Adipocyte (in vitro differentiated cells): ENCODE results near the gene SASH3.
A peak's percentile ranks its signal among the peaks of the same experiment; 100 is the strongest.

Source experiments
- DNase-seq: peaks from one replicate; pipeline ENCODE4 v3.0.0-alpha.2; 2015; ENCODE audit warnings: low read depth
- H3K27me3 ChIP-seq: replicated peaks from 2 replicates; pipeline ENCODE4 v1.7.0; 2013; ENCODE audit warnings: mild to moderate bottlenecking, low read length, moderate library complexity; ENCODE audit not compliant: control insufficient read depth, insufficient read depth
- H3K36me3 ChIP-seq: 2 replicates; pipeline ENCODE4 v1.7.0; 2013; ENCODE audit warnings: low read length, mild to moderate bottlenecking, moderate library complexity; ENCODE audit not compliant: control insufficient read depth, insufficient read depth, severe bottlenecking
- H3K4me1 ChIP-seq: 2 replicates; pipeline ENCODE4 v1.7.0; 2013; ENCODE audit warnings: mild to moderate bottlenecking, low read length, moderate library complexity; ENCODE audit not compliant: control insufficient read depth, insufficient read depth
- H3K4me3 ChIP-seq: 2 replicates; pipeline ENCODE4 v1.7.0; 2013; ENCODE audit warnings: mild to moderate bottlenecking, low read length, moderate library complexity
- H3K9ac ChIP-seq: 2 replicates; pipeline ENCODE4 v1.7.0; 2013; ENCODE audit warnings: mild to moderate bottlenecking, low read length, moderate library complexity
- H3K9me3 ChIP-seq: 2 replicates; pipeline ENCODE4 v1.7.0; 2013; ENCODE audit warnings: mild to moderate bottlenecking, low read length, moderate library complexity; ENCODE audit not compliant: control insufficient read depth

Gene SASH3

GRCh38 chrX:129825746-129826505 lies 46.2 kb downstream of the SASH3 start:
- no peaks in the 10 kb centered on the region for H3K27me3 ChIP-seq
- H3K4me3 ChIP-seq: no peak overlapping the region
- DNase-seq: no peak
- H3K36me3 ChIP-seq: peaks cover 22% of the 10 kb centered on the region
- peaks cover 9% of the 10 kb centered on the region for H3K4me1 ChIP-seq
- H3K9ac ChIP-seq: no peak overlapping the region
- H3K9me3 ChIP-seq: no peaks in the 10 kb centered on the region

- Histone ChIP-seq H3K4me1 (peaks cover 17% of the 10 kb centered on the region), H3K9me3 (no peaks in the 10 kb centered on the region), H3K36me3 (peaks cover 17% of the 10 kb centered on the region), H3K9ac (no peak overlapping the region), H3K4me3 (no peak overlapping the region), H3K27me3 (no peaks in the 10 kb centered on the region)
- no peak for DNase-seq
These were observed 50.7 kb downstream of the SASH3 start for GRCh38 chrX:129830494-129830893.

DNA sequence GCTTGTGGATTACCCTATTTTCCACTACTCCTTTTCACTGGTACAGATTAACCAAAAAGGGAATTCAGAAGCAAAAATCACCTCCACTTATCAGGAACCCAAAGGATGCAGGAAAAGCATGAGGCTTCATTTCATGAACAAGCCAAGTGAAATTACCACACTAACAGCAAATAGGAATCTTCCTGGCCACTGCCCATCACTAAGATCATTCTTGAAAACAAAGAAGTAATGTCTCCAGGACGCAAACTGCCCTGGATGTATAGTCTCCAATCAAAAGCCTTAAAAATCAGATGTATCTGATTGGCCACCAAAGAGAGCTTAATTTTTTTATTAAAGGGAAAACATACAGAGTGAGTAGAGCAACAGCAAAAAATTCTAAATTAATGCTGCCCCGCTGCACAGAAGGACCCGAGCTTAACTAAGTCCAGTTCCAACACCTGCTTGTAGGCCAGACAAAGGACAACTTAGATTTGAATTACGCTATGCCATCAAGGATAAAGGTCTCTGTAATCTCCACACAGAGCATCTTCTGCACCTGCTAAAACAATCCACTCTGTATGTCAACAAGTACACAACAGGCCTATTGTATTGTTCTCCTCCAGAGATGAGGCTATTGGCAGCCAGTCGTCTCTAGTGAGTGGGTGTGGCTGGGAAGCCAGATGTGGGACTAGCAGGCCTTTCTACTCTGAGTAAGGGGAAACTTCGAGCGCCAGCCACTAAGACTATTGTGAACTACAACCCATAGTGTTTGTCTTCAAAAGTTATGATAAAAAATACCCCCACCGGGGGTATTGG lies 51.5 kb downstream of the SASH3 start:
- peaks cover 14% of the 10 kb centered on the region for H3K36me3 ChIP-seq
- peaks cover 17% of the 10 kb centered on the region for H3K4me1 ChIP-seq
- no peak overlapping the region for H3K9ac ChIP-seq
- no peaks in the 10 kb centered on the region for H3K27me3 ChIP-seq
- no peak overlapping the region for H3K4me3 ChIP-seq
- no peak for DNase-seq
- H3K9me3 ChIP-seq: no peaks in the 10 kb centered on the region

GRCh38 chrX:129833153-129833990 lies 53.6 kb downstream of the SASH3 start:
- Histone ChIP-seq H3K36me3 (peaks cover 21% of the 10 kb centered on the region), H3K9me3 (no peaks in the 10 kb centered on the region), H3K27me3 (peaks cover 5% of the 10 kb centered on the region), H3K4me1 (peaks cover 17% of the 10 kb centered on the region), H3K4me3 (no peak overlapping the region), H3K9ac (no peak overlapping the region)
- DNase-seq: peak; percentile 60

GRCh38 chrX:129836827-129837226 lies 57.1 kb downstream of the SASH3 start:
- Histone ChIP-seq H3K27me3 (peaks cover 5% of the 10 kb centered on the region), H3K9me3 (no peaks in the 10 kb centered on the region), H3K36me3 (peaks cover 24% of the 10 kb centered on the region), H3K4me1 (peaks cover 32% of the 10 kb centered on the region), H3K9ac (no peak overlapping the region), H3K4me3 (no peak overlapping the region)
- DNase-seq: no peak

DNA sequence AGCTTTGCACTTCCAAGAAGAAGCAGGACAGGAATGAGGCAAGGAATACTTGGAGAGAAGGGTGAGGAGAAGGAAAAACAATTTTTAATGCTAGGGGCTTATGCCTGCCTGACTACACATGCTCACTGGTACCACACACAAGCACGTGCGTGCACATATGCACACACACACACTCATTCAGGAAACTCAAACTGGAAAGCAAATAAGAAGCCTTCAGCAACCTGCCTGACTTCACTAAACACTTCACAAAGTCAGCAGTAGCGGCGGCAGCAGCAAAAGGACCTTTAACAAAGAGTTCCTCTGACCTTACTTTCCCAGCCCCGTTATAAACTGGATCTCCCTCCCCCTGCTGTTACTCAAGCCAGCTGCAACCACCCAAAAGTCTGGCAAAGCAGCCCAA lies 60.6 kb downstream of the SASH3 start:
- Histone ChIP-seq H3K4me3 (peak overlapping the region; percentile 66), H3K9me3 (no peaks in the 10 kb centered on the region), H3K4me1 (peaks cover 23% of the 10 kb centered on the region), H3K27me3 (peaks cover 11% of the 10 kb centered on the region), H3K9ac (peak overlapping the region; percentile 38), H3K36me3 (peaks cover 24% of the 10 kb centered on the region)
- DNase-seq: no peak

DNA sequence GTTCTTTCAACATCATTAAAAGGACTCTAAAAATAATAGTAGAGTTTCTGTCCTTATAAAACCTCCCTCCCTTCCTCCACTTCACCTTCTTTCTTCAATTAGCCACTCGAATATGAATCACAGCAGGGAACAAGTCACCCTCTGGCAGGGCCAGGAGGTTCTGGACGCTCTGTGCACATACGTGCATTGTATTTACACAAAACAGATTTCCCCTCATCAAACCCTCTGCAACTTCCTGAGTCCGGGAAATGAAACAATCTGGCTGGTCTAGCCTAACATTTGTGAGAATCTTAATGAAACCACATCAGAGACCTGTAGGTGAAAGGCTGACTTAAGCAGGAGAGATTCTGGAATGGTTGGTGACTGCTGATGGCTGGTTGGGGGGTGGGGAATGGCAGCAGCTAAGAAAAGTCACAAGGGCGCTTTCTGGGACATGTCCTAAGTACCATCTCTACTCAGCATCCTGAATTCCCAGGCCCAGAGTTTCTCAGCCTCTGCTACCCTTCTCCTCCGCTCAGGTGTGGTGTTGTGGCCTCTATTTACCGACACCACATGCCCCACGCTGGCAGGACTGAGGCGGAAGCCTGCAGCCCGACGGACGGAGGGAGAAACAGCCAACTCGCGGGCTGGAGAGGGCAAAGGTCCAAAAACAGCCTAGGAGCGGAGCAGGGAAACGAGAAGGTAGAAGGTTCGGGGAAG lies 62.9 kb downstream of the SASH3 start:
- Histone ChIP-seq H3K27me3 (peaks cover 24% of the 10 kb centered on the region), H3K4me3 (peak overlapping the region; percentile 90), H3K4me1 (peaks cover 23% of the 10 kb centered on the region), H3K9ac (peak overlapping the region; percentile 90), H3K36me3 (peaks cover 12% of the 10 kb centered on the region), H3K9me3 (no peaks in the 10 kb centered on the region)
- peak; percentile 56 for DNase-seq

- H3K4me1 ChIP-seq: peaks cover 23% of the 10 kb centered on the region
- H3K36me3 ChIP-seq: peaks cover 7% of the 10 kb centered on the region
- H3K9ac ChIP-seq: peak overlapping the region; percentile 90
- peaks cover 25% of the 10 kb centered on the region for H3K27me3 ChIP-seq
- peak overlapping the region; percentile 90 for H3K4me3 ChIP-seq
- no peaks in the 10 kb centered on the region for H3K9me3 ChIP-seq
- DNase-seq: no peak
These were observed 63.4 kb downstream of the SASH3 start for GRCh38 chrX:129843209-129843458.

GRCh38 chrX:129843459-129844306 lies 63.9 kb downstream of the SASH3 start, which contains the start of gene ZDHHC9:
TSS of gene ZDHHC9 (minus strand) at chrX:129843886. CDS start at chrX:129841945, 1,941 bp downstream.
- H3K4me1 ChIP-seq: peaks cover 23% of the 10 kb centered on the region
- H3K27me3 ChIP-seq: peaks cover 31% of the 10 kb centered on the region
- DNase-seq: peak; percentile 92
- no peaks in the 10 kb centered on the region for H3K9me3 ChIP-seq
- H3K4me3 ChIP-seq: peak within 1 kb of the TSS; percentile 90
- peak within 1 kb of the TSS; percentile 90 for H3K9ac ChIP-seq
- peaks cover 6% of the 10 kb centered on the region for H3K36me3 ChIP-seq
